PC-3 (cell line): ENCODE results near the gene BBC3.

ENCODE experiments used
- CTCF ChIP-seq: fragments of 300-600 bp; sonication (generic); conservative IDR thresholded peaks from 2 replicates; pipeline ENCODE4 v1.5.1; 2017; ENCODE audit warnings: antibody characterized with exemption, low read depth, mild to moderate bottlenecking, low read length
- EZH2phosphoT487 ChIP-seq: fragments of 300-600 bp; sonication (generic); IDR thresholded peaks from 2 replicates; pipeline ENCODE4 v1.6.1; 2018; ENCODE audit warnings: mild to moderate bottlenecking, antibody characterized with exemption, low read length, borderline replicate concordance

GRCh38 chr19:47239152-47239551 is 8.2 kb upstream of the BBC3 start:
- TF ChIP-seq CTCF (no peak), EZH2phosphoT487 (no peak)
